WERI-Rb-1 (cell line): ENCODE results near the gene SDHAF2.

Experiments used
- DNase-seq: peaks from one replicate; pipeline ENCODE4 v3.0.0-alpha.2; 2020
- H3K27ac ChIP-seq: fragments of 250-450 bp; sonication (Bioruptor Pico); 2 replicates; pipeline ENCODE4 v1.5.1; 2020; ENCODE audit warnings: mild to moderate bottlenecking, moderate library complexity
- H3K27me3 ChIP-seq: fragments of 250-450 bp; sonication (Bioruptor Pico); 2 replicates; pipeline ENCODE4 v1.5.1; 2021; ENCODE audit warnings: mild to moderate bottlenecking, low read depth, moderate library complexity; ENCODE audit not compliant: insufficient read depth, severe bottlenecking
- H3K36me3 ChIP-seq: fragments of 250-450 bp; sonication (Bioruptor Pico); 2 replicates; pipeline ENCODE4 v1.5.1; 2020; ENCODE audit warnings: mild to moderate bottlenecking, moderate library complexity
- H3K4me3 ChIP-seq: 2 replicates; pipeline ENCODE4 v1.5.1; 2011; ENCODE audit warnings: low read depth, mild to moderate bottlenecking, control low read depth, low read length
- H3K9me3 ChIP-seq: fragments of 250-450 bp; sonication (Bioruptor Pico); 2 replicates; pipeline ENCODE4 v1.5.1; 2021; ENCODE audit warnings: mild to moderate bottlenecking, moderate library complexity; ENCODE audit not compliant: severe bottlenecking
- CTCF ChIP-seq: IDR thresholded peaks from 2 replicates; pipeline ENCODE4 v1.5.1; 2011; ENCODE audit warnings: low read depth, mild to moderate bottlenecking, control low read depth, inconsistent platforms, low read length

The SDHAF2 gene

GRCh38 chr11:61437496-61437895 is 7.6 kb downstream of the SDHAF2 start:
- no peak for DNase-seq
- Histone ChIP-seq H3K27me3 (no peaks in the 10 kb centered on the region), H3K36me3 (peaks cover 61% of the 10 kb centered on the region), H3K9me3 (no peaks in the 10 kb centered on the region), H3K27ac (no peak overlapping the region), H3K4me3 (no peak overlapping the region)
- TF ChIP-seq CTCF: no peak

GRCh38 chr11:61439615-61440014 is 9.7 kb downstream of the SDHAF2 start:
- no peak for TF ChIP-seq CTCF
- Histone ChIP-seq H3K4me3 (no peak overlapping the region), H3K36me3 (peaks cover 66% of the 10 kb centered on the region), H3K9me3 (no peaks in the 10 kb centered on the region), H3K27ac (no peak overlapping the region), H3K27me3 (no peaks in the 10 kb centered on the region)
- no peak for DNase-seq

GRCh38 chr11:61442616-61443015 is 12.7 kb downstream of the SDHAF2 start:
- no peaks in the 10 kb centered on the region for H3K27me3 ChIP-seq
- DNase-seq: no peak
- H3K9me3 ChIP-seq: no peaks in the 10 kb centered on the region
- H3K27ac ChIP-seq: no peak overlapping the region
- H3K36me3 ChIP-seq: peaks cover 76% of the 10 kb centered on the region
- no peak overlapping the region for H3K4me3 ChIP-seq
- no peak for TF ChIP-seq CTCF

- Histone ChIP-seq H3K9me3 (no peaks in the 10 kb centered on the region), H3K27me3 (no peaks in the 10 kb centered on the region), H3K36me3 (peaks cover 72% of the 10 kb centered on the region), H3K4me3 (no peak overlapping the region), H3K27ac (no peak overlapping the region)
- no peak for DNase-seq
- no peak for TF ChIP-seq CTCF
These were observed 15.6 kb downstream of the SDHAF2 start for GRCh38 chr11:61445516-61445915.

- Histone ChIP-seq H3K4me3 (no peak overlapping the region), H3K9me3 (no peaks in the 10 kb centered on the region), H3K36me3 (peaks cover 69% of the 10 kb centered on the region), H3K27me3 (no peaks in the 10 kb centered on the region), H3K27ac (no peak overlapping the region)
- TF ChIP-seq CTCF: peak; percentile 95
- DNase-seq: peak; percentile 91
These were observed 16.3 kb downstream of the SDHAF2 start for GRCh38 chr11:61446211-61446651.
